ENCODE data around the gene LPP. TPM values are rescaled to one million over a fixed set of nuclear protein-coding genes. Genes with fewer than 3 reads are reported as not detected.

The LPP gene
- total RNA-seq, 6 experiments from 2014 or later, result 41.5 to 90.5 (median 69.5) TPM

GRCh38 chr3:188271226-188271914 is 117.4 kb downstream of the LPP start:
- no peak overlapping the region for H3K4me3 ChIP-seq
- TF ChIP-seq, protein P1, sequence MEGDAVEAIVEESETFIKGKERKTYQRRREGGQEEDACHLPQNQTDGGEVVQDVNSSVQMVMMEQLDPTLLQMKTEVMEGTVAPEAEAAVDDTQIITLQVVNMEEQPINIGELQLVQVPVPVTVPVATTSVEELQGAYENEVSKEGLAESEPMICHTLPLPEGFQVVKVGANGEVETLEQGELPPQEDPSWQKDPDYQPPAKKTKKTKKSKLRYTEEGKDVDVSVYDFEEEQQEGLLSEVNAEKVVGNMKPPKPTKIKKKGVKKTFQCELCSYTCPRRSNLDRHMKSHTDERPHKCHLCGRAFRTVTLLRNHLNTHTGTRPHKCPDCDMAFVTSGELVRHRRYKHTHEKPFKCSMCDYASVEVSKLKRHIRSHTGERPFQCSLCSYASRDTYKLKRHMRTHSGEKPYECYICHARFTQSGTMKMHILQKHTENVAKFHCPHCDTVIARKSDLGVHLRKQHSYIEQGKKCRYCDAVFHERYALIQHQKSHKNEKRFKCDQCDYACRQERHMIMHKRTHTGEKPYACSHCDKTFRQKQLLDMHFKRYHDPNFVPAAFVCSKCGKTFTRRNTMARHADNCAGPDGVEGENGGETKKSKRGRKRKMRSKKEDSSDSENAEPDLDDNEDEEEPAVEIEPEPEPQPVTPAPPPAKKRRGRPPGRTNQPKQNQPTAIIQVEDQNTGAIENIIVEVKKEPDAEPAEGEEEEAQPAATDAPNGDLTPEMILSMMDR (IDR thresholded peaks at IDR 0.05), result no peak
- no peak for TF ChIP-seq POLR2A (IDR thresholded peaks at IDR 0.05)
- 78% methylated on average over 5 of the region's 5 CpGs for WGBS (ENCODE audit: insufficient coverage, low coverage, low lambda C conversion rate, missing lambda C conversion rate)
- no peaks in the 10 kb centered on the region for H3K36me3 ChIP-seq
- H3K4me1 ChIP-seq, result peaks cover 0 to 62% (median 16%) of the 10 kb centered on the region in 4 donors
- intact Hi-C loops (cut with DNase I), result no loop called here
- peak overlapping the region; percentile 1 to 90 (median 11) for H3K27ac ChIP-seq
- no peak for DNase-seq
- ATAC-seq, result no peak
- H3K9me3 ChIP-seq, result no peaks in the 10 kb centered on the region
- no peaks in the 10 kb centered on the region for H3K27me3 ChIP-seq

DNA sequence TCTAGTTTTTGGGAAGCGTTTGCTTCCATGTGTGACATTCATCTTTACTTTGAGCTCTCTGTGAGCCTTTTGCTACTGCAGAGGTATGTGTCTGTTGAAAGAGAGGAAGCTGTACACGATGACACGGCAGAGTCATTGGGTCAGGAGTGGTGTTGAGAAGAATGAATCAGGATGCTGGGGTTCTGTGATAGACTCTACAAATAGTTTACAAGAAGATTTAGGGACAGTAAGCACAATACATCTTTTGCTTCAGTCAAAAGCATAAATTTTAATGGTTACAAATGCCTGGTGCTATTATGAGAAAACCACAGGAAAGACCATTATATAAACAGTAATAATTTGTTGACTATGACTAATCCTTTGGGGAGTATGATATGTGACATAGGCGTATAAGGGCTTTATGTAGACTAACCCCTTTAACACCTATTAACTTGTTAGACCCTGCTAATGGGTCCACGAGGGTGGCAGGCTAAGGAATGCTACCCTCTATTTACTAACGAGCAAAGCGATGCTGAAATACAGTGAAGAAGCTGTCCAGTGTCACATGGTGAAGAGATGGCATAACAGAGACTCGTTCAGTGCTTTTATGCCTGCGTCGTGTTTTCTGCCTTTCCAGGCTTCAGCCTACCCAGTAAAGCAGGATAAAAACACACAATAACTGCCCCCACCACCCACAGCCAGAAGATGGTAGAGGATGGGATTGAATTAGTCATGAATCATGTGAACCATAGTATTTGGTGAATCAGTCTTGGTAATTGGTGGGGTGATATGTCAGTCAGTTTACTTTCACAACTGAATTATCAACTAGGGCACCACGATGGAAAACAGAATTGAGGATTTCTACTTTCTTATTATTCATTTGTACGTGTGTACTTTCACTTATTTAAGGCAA is 118.8 kb downstream of the LPP start:
- WGBS (ENCODE audit: insufficient coverage, low coverage, low lambda C conversion rate, missing lambda C conversion rate), result 68% methylated on average over 6 of the region's 12 CpGs
- DNase-seq (no peak), ATAC-seq (peak in 1 of 4 donors; percentile 15)
- no peak overlapping the region for H3K4me3 ChIP-seq
- no peak overlapping the region for H3K27ac ChIP-seq
- H3K27me3 ChIP-seq, result no peaks in the 10 kb centered on the region
- no peaks in the 10 kb centered on the region for H3K36me3 ChIP-seq
- peaks cover 0 to 49% (median 13%) of the 10 kb centered on the region in 4 donors for H3K4me1 ChIP-seq
- intact Hi-C loops (cut with DNase I), result no loop called here
- H3K9me3 ChIP-seq, result no peaks in the 10 kb centered on the region
- TF ChIP-seq POLR2A (IDR thresholded peaks at IDR 0.05), result no peak
- TF ChIP-seq, protein P1 (IDR thresholded peaks at IDR 0.05), result no peak

GRCh38 chr3:188274249-188274915 is 120.4 kb downstream of the LPP start:
- Histone ChIP-seq H3K27ac (peak overlapping the region in 2 of 3 donors; percentile 1 to 32), H3K27me3 (no peaks in the 10 kb centered on the region), H3K4me3 (no peak overlapping the region), H3K36me3 (no peaks in the 10 kb centered on the region), H3K4me1 (peaks cover 0 to 41% (median 13%) of the 10 kb centered on the region in 4 donors), H3K9me3 (no peaks in the 10 kb centered on the region)
- TF ChIP-seq, protein P1 (IDR thresholded peaks at IDR 0.05), result no peak
- no peak for TF ChIP-seq POLR2A (IDR thresholded peaks at IDR 0.05)
- DNase-seq (no peak), ATAC-seq (peak in 3 of 4 donors; percentile 28 to 68 (median 62))
- 52% methylated on average over 4 of the region's 4 CpGs for WGBS (ENCODE audit: insufficient coverage, low coverage, low lambda C conversion rate, missing lambda C conversion rate)
- intact Hi-C loops (cut with DNase I), result no loop called here

DNA sequence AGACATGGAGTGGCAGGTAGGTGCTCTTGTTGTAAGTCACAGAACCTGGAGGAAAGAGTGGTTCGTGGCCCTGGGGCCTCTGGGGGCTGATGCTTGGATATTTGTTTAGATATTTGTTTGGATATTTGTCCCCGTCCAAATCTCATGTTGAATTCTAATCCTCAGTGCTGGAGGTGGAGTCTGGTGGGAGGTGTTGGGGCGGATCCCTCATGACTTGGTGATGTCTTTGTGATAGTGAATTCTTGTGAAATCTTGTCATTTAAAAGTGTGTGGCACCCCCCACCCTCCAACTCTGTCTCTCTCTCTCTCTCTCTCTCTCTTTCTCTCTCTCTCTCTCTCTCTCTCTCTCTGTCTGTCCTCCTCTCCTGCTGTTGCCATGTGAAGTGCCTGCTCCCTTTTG is 122.4 kb downstream of the LPP start:
- H3K9me3 ChIP-seq, result no peaks in the 10 kb centered on the region
- no peaks in the 10 kb centered on the region for H3K27me3 ChIP-seq
- TF ChIP-seq, protein P1 (IDR thresholded peaks at IDR 0.05), result no peak
- intact Hi-C loops (cut with DNase I), result no loop called here
- H3K36me3 ChIP-seq, result no peaks in the 10 kb centered on the region
- no peak for DNase-seq
- no peak overlapping the region for H3K4me3 ChIP-seq
- no peak overlapping the region for H3K27ac ChIP-seq
- H3K4me1 ChIP-seq, result peaks cover 0 to 27% (median 4%) of the 10 kb centered on the region in 4 donors
- no peak for ATAC-seq
- 93% methylated on average over 2 of the region's 3 CpGs for WGBS (ENCODE audit: insufficient coverage, low coverage, low lambda C conversion rate, missing lambda C conversion rate)

Data from right lobe of liver (tissue), 6 donors.